Measurements from ENCODE around the gene CHMP4A. TPM values are rescaled to one million over a fixed set of nuclear protein-coding genes. Genes with fewer than 3 reads are reported as not detected.
"Not testable (repeated sequence)": the region's sequence is repeated elsewhere in the genome, so short reads cannot be mapped to it uniquely, and the experiment has no call there.

CHMP4A gene
- polyA plus RNA-seq, 4 donors, result 27.8 to 58.4 (median 52.0) TPM

DNA sequence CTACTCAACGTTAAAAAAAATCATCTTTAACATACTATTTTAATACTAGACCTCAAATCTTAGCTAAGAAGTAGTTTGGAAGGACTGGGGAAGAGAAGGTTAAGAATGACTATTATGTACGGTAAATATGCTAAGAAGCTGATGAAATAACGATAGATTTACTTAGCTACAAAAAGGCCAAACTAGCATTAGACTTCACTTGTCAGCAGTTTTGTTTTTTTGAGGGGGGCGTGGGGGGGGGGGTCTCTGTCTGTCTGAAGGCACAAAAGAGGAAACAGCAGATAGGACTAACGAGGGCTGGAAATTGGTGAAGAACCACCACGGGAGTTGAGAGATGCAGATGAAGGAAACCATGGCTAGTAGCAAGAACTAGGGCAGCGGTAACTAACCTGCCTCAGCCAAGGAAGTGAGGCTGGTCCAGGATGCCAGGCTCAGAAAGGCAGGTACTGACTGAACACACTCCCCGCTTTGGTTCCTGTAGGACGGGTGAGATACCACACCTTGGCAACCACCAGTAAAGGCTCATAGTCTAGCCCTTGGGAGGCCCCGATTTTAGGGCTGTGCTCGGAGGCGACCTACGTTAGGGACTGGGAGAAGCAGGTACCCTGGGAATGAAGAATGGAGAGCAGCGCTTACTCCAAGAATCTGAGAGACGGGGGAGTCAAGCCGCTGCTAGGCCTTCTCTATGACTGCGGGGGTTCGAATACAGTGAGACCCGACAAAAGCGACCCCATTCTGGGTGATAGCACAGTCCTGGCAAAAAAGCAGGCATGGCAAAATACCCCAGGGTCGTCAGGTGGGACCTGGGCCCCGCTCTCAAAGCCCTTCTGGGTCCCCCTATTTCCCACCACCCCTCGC, 18.2 kb upstream of the CHMP4A start:
- no peak for DNase-seq (ENCODE audit: low read depth in 4 of 4, low spot score in 3 of 4)

GRCh38 chr14:24228902-24229301, 15.6 kb upstream of the CHMP4A start:
- no peak for DNase-seq (ENCODE audit: low read depth in 4 of 4, low spot score in 3 of 4)

DNA sequence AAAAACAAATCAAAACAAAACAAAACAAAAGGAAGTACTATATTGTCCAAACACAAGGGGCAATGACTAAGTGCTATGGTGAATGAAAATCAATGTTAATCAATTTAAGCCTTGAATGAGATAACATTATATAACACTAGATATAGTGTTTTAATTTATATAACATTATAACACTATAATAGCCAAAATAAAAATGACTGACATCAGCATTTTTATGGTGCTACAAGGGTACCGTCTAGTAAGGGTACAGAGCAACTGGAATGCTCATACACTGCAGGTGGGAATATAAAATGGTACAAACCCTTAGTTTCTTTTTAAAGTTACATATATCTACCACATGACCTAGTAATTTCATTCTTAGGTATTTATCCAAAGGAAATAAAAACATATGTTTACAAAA, 13.2 kb upstream of the CHMP4A start:
- DNase-seq (ENCODE audit: low read depth in 4 of 4, low spot score in 3 of 4), result no peak

DNA sequence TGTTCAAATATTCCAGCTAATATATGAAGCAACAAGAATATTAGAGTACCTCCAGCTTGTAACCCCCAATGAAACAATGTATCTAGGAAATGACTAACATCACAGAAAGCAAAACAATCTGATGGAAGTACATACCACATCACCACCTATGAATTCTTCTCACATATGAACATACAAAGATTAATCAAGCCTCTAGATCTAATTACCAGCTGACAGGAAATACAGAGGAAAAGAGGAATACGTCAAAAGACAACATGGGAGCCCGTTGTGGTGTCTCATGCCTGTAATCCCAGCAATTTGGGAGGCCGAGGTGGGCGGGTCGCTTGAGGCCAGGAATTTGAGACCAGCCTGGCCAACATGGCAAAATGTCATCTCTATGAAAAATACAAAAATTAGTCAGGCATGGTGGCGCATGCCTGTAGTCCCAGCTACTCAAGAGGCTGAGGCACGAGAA, 11.4 kb upstream of the CHMP4A start:
- DNase-seq (ENCODE audit: low read depth in 4 of 4, low spot score in 3 of 4), result no peak

GRCh38 chr14:24222987-24223386, 9.7 kb upstream of the CHMP4A start:
- DNase-seq (ENCODE audit: low read depth in 4 of 4, low spot score in 3 of 4), result not testable (repeated sequence)

DNA sequence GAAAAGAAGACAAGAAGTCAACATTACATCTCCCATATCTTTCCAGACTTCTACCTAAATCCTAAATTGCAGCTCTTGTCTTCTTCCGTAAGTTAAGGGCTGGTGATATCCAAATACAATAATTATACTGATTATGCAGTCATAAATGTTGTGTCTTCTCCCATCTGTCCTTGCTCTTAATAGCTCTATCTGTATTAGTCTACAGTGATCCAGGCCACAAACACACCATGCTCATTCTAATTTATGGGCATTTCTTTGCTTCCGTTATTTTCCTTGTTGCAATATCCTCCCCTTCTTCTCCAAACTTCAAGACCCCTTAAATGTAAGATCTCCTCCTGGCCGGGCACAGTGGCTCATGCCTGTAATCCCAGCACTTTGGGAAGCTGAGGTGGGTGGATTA, 6.2 kb upstream of the CHMP4A start:
- no peak for DNase-seq (ENCODE audit: low read depth in 4 of 4, low spot score in 3 of 4)

DNA sequence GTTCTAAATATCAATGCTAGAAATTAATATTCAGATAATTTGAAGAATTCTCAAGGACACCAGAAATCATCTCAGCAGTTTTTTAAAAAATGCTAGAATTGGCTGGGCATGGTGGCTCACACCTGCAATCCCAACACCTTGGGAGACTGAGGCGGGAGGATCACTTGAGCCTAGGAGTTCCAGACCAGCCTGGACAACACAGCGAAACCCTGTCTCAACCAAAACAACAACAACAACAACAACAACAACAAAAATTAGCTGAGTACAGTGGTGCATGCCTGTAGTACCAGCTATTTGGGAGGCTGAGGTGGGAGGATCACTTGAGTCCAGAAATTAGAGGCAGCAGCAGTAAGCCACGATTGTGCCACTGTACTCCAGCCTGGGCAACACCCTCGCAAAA, 5.8 kb upstream of the CHMP4A start:
- DNase-seq (ENCODE audit: low read depth in 4 of 4, low spot score in 3 of 4), result no peak

DNA sequence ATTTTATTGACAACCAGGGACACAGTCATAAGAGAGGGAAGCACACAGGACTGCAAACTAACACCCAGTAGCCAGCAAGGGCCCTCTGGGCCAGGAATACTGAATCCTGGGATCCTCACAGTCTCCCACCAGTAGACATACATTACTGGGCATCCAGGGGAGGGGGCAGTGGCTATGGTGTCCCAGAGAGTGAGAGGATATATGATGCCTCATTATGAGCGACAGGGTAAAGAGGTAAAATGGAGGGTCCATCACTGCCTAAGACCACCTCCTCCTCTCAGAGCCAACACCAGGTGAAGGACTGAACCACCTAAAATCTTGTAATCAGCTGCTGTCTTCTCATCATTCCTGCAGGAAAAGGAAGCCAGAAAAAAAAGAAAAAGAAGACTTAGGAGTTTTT, 3.6 kb upstream of the CHMP4A start:
- not testable (repeated sequence) for DNase-seq (ENCODE audit: low read depth in 4 of 4, low spot score in 3 of 4)

DNA sequence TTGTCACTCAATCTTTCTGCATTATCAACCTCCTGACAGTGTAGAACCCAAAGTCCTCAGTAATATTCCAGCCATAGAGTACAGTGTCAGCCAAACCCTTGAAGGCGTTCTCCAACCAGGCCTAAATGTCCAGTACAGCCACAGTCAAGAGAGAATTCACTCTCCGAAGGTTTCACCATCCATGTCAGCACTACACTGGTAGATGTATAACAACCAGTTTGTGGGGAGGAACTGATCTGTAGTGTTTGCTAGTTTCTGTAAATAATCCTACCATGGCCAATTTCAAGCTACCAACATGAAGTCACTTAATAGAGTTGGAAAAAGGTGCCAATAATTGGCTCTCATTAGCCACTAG, 3.0 kb upstream of the CHMP4A start:
- DNase-seq (ENCODE audit: low read depth in 4 of 4, low spot score in 3 of 4), result no peak

DNA sequence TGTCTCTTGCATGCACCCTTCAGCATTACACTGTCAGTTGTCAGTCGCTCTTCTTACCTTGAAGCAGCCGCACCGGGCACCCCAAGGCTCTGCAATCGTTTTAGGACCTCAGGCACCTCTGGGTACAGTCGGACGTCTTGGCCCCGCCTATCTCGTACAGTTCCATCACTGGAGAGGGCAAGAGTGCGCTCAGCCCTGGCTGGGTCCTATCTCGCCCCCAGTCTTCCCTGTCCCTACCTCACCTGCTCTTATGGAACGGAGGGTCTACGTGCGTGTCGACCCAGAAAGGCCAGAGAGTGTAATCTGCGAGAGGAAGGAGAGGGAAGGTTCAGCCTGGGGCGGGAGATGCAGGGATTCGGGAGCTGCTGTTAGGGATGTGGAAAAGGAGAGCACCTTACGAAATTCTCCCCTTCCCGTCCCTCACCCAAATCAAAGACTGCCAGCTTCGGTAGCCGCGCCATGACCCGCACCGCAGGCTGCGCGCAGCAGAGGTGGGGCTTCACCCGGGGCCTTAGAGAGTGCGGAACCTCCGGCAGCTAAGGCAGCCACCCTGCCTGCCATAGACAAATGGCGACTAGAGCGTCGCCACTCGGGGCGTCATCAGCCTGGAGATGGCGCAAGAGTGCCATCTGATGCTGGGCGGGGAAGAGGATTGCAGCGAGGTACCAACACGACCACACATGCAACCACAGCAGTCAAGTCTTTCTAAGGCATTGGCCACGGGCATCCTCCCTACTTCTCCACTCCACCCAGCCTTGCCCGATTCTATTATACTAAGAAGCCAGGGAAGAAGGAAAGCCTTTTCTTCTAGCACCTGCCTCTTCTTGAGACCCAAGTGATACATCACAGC, 2.4 kb upstream of the CHMP4A start, which contains the start of gene MDP1:
Gene MDP1, minus strand, starts transcription at position 572 of the 850 bp plus-strand sequence. Its CDS starts 111 bp downstream, at position 461.
- DNase-seq (ENCODE audit: low read depth in 4 of 4, low spot score in 3 of 4), result peak in 3 of 4 donors; percentile 68 to 75 (median 71)

GRCh38 chr14:24213866-24214662, 776 bp upstream of the CHMP4A start:
- DNase-seq (ENCODE audit: low read depth in 4 of 4, low spot score in 3 of 4), result no peak

- DNase-seq (ENCODE audit: low read depth in 4 of 4, low spot score in 3 of 4), result no peak
Observed at GRCh38 chr14:24211311-24211710, 2.0 kb downstream of the CHMP4A start.

DNA sequence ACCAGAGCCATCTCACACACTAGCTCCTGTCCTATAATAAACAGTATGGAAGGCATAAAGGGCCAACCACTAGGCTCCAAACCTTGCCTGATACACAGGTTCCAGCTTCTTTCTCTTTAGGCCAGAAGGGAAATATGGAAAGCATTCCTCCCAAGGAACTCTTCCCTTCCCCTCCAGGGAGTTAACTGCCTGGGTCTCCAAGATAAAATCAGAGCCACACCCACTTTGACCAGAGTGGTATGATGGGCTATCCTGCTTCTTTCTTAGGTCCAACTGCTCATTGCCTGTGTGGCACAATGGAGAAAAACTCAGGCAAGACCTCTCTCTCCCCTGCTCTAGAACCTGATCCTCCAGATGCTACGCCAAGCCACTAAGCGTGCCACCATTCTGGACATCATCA, 5.7 kb downstream of the CHMP4A start:
- DNase-seq (ENCODE audit: low read depth in 4 of 4, low spot score in 3 of 4), result no peak

- DNase-seq (ENCODE audit: low read depth in 4 of 4, low spot score in 3 of 4), result no peak
Observed at GRCh38 chr14:24207104-24207551, 6.2 kb downstream of the CHMP4A start.

DNA sequence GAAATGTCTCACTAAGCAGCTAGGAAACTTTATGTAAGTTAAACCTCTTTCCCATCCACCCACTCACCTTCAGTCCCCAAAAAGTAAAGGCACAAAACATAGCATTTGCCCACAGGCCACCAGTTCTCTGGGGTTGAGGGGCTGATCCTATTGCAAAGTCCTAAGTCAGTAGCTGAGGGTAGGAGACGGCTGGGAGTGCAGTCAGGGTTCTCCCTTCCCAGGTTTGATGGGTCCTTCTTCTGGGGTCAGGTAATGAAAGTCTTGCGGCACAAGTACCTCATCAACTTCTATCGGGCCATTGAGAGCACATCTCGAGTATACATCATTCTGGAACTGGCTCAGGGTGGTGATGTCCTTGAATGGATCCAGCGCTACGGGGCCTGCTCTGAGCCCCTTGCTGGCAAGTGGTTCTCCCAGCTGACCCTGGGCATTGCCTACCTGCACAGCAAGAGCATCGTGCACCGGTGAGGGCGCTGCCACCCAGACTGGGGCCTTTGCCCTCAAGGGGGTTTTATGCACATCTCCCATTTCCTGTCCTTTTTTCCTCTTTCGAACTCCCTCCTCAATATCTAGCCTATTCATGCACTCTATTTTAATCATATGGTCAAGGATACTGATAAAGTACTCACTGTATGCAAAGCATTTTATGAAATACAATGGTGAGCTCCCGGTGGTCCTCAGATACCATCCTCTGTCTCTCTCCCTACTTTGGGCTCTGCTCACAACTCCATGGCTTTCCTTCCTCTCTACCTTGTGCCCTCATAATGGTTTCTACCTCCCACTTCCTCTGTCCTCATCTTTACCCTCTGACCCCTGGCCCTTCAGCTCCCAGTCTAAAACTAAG, 6.8 kb downstream of the CHMP4A start:
- no peak for DNase-seq (ENCODE audit: low read depth in 4 of 4, low spot score in 3 of 4)

GRCh38 chr14:24204163-24205146, 8.8 kb downstream of the CHMP4A start:
- DNase-seq (ENCODE audit: low read depth in 4 of 4, low spot score in 3 of 4), result no peak

- DNase-seq (ENCODE audit: low read depth in 4 of 4, low spot score in 3 of 4), result not testable (repeated sequence)
Observed at GRCh38 chr14:24203249-24203886, 9.9 kb downstream of the CHMP4A start.

- not testable (repeated sequence) for DNase-seq (ENCODE audit: low read depth in 4 of 4, low spot score in 3 of 4)
Observed at GRCh38 chr14:24202538-24202937, 10.8 kb downstream of the CHMP4A start.

Data from left renal pelvis (tissue), 4 donors.